HG03442 (cell line): ENCODE measurements around the gene IKZF3.
A peak's percentile ranks its signal among the peaks of the same experiment; 100 is the strongest.
"Not testable (repeated sequence)": the region's sequence is repeated elsewhere in the genome, so short reads cannot be mapped to it uniquely, and the experiment has no call there.

Experiments
- ATAC-seq: cut with Tn5 transposase; IDR thresholded peaks from one replicate; pipeline ENCODE4 v1.9.1; 2021; ENCODE audit warnings: mild to moderate bottlenecking, moderate library complexity; ENCODE audit not compliant: unreplicated experiment

IKZF3 gene

DNA sequence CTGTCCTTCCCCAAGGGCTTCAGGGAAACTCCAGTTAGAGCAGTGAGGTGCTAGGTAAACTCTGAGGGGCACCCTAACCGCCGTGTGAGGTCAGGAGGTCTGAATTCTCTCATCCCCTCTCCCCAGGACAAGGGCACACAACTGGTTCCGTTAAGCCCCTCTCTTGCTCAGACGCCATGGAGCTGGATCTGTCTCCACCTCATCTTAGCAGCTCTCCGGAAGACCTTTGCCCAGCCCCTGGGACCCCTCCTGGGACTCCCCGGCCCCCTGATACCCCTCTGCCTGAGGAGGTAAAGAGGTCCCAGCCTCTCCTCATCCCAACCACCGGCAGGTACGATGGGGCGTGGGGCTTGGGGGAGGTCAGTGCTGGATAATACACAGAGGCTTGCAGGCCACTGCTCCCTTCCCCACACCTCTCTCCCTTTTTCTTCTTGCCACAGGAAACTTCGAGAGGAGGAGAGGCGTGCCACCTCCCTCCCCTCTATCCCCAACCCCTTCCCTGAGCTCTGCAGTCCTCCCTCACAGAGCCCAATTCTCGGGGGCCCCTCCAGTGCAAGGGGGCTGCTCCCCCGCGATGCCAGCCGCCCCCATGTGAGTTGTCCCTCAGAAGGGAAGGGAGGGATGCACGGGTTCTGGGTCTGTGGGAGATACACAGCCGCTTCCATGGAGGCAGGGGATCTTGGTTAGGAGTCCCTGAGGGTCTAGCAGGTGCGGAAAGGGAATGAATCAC lies 121.8 kb downstream of the IKZF3 start:
- no peak for ATAC-seq

- ATAC-seq, result no peak
Observed at GRCh38 chr17:39740357-39741111, 123.6 kb downstream of the IKZF3 start.

DNA sequence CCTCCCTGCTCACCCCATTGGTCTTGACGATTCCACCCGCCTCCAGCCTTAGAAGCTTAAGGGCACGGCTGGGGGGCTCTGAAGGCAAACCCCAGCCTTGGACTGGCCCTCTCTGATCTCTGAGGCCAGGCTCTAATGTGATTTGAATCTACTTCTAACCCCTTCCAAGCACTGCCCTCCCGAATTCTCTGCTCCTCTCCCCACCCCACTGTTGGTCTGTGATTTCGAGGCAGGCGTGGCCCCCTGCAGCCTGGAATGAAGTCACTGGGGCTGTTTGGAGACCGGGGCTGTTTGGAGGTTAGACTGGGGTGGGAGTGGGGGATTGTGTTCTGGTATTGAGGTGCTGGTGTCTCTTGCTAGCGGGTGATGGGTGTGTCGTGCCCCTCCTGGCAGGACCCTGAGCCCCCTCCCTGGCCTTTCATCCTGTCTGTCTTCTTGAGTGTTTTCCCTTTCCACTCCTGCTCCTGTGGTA lies 124.2 kb downstream of the IKZF3 start:
- no peak for ATAC-seq

GRCh38 chr17:39738983-39739884 lies 124.9 kb downstream of the IKZF3 start:
- no peak for ATAC-seq

DNA sequence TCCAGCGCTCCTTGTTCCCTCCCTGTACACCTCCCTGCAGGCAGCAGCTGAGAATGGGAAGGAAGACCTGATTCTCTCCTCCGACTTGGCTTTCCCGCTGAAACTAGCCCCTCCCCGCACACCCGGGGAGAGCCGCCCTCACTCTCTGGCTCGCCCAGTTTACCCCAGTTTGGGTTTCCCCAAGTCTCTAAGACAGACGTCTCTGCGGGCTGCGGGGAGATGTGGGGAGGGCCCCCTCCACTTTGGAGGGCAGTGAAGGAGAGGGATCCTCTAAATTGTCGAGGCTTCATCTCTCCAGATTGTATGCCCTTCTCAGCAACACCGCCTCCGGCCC lies 125.6 kb downstream of the IKZF3 start:
- ATAC-seq, result no peak

GRCh38 chr17:39737760-39738567 lies 126.1 kb downstream of the IKZF3 start, which contains the start of gene GRB7:
Gene GRB7, plus strand, starts transcription at chr17:39737938. Its CDS starts 4,364 bp downstream, at chr17:39742302.
- no peak for ATAC-seq

DNA sequence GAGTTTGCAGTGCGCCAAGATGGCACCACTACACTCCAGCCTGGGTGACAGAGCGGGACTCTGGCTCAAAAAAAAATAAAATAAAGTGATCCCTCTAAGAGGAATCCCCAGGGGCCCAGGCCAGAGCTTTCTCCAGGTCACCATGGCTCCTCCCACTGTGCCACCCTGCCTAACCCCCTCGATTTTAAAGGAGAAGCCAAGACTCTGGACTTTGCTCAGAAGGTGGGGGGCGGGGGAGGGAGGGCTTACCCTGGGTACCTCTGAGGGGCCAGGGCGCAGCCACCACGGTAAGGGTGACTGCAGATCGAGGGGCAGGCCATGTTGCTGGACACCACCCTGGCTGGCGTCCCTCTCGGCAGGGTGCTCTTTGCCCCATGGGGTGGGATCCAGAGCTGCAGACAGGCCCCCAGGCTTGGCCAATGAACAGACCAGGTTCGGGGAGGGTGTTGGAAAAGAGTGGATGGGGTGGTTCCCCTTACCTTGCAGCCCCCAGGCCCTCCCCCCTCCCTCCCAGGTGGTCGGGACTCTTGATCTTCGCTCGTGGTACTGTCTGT lies 126.8 kb downstream of the IKZF3 start:
- no peak for ATAC-seq

GRCh38 chr17:39736319-39737165 lies 127.6 kb downstream of the IKZF3 start:
- ATAC-seq, result no peak

DNA sequence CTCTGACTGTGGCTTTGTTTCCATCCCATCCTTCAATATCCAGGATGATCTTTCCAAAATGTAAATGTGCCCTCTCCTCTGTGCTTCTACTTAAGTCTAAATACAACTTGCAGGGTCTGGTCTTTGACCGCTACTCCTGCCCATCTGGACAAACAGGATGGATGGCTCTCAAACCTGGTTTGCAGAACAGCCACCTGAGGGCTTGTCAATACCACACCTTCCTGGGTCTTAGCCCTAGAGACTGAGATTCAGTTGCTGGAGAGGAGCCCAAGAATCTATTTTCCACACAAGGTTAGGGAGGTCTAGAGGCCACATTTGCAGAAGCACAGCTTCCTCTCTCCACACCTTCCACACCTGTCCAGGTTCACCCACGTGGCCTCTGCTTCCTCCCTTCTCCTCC lies 128.2 kb downstream of the IKZF3 start:
- no peak for ATAC-seq

DNA sequence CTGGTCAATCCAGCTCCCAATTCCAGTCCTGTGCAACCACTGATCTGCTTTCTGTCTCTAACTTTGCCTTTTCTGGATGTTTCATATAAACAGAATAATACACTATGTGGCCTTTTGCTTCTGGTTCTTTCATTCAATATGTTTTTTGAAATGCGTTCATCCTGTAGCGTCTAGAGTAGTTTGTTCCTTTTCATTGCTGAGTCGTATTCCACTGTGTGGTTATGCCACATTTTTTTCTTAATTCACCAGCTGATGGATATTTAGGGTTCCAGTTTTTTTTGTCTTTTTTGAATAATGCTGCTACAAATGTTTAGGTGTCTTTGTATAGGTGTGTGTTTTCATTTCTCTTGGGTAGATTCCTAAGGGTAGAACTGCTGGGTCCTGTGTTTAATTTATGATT lies 131.5 kb downstream of the IKZF3 start:
- no peak for ATAC-seq

DNA sequence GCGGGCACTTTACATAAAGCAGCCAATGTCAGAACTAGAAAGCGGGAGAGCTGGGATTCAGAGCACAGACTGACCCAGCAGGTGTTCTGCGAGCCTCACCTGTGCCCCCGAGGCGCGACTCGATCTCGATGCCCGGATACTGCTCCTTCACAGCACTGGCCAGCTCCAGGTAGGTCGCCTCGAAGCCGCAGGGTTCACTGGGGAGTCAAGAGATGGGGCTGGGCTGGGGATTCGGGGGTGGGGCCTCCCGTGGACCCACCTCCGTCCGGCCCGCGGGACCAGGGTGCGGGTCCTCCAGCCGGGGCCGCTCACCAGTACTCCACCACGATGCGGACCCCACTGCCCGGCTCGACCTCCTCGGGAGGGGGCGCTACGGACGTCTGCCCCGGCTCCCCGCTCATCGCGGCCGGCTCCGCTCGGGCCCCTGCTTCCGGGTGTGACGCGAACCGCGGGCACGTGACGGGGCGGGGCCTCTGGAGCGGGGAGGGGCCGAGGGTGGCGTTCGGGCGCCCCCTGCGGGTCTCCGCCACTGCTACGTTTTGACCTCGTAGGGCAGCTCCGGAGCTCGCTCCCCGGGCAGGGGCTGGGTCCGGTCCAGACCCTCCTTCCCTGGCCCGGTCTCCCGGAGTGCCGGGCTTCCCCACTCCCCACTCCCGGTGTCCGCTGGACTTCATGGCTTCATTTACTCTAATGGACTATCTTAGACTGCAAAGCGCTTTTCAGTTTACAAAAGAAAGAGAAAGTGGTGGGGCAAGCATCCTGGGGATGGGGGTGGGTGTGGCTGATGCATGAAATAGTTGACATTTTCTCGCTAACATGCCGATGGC lies 133.8 kb downstream of the IKZF3 start, which contains the start of gene MIEN1:
Gene MIEN1, minus strand, starts transcription at position 438 of the 827 bp plus-strand sequence. Its CDS starts 37 bp downstream, at position 401.
- ATAC-seq, result peak; percentile 75

DNA sequence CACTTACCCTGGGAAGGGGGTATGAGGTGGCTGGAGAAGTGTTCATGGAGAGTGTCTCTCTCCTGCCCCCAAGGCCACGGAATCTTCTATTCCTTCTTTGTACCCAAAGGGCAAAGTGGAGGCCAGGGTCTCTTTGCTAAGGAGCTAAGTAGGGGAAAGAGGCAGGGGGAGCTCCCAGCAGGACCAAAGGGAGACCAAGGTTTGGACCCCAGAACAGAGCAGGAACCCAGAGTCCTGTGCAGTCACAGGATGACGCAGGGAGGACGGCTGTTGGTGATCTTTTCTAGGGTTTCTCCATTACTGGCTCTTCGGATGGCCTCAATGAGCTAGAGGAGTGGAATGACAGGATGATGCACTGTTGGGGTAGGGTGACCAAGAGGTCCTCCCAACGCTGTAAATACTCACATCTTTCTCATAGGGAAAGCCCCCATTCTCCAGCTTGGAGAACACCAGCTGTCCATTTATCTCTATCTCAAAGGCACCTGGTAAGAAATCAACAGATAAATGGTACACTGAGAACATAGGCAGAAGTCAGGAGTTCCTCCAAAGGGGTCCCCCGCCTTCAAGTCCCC lies 134.7 kb downstream of the IKZF3 start:
- no peak for ATAC-seq

DNA sequence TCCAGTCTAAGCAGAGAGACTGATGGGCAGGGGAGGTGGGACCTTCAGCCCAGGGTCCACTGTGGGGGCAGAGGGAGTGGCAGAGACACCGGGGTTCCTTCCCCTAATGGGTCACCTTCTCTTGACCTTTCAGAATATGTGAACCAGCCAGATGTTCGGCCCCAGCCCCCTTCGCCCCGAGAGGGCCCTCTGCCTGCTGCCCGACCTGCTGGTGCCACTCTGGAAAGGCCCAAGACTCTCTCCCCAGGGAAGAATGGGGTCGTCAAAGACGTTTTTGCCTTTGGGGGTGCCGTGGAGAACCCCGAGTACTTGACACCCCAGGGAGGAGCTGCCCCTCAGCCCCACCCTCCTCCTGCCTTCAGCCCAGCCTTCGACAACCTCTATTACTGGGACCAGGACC lies 136.6 kb downstream of the IKZF3 start:
- no peak for ATAC-seq

DNA sequence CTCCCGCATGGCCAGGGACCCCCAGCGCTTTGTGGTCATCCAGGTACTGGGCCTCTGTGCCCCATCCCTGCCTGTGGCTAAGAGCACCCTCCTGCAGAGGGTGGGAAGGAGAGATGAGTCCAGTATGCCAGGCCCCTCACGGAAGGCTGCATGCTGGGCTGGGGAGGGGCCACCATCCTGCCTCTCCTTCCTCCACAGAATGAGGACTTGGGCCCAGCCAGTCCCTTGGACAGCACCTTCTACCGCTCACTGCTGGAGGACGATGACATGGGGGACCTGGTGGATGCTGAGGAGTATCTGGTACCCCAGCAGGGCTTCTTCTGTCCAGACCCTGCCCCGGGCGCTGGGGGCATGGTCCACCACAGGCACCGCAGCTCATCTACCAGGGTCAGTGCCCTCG lies 137.5 kb downstream of the IKZF3 start:
- no peak for ATAC-seq

GRCh38 chr17:39725923-39726322 lies 138.2 kb downstream of the IKZF3 start:
- ATAC-seq, result not testable (repeated sequence)

DNA sequence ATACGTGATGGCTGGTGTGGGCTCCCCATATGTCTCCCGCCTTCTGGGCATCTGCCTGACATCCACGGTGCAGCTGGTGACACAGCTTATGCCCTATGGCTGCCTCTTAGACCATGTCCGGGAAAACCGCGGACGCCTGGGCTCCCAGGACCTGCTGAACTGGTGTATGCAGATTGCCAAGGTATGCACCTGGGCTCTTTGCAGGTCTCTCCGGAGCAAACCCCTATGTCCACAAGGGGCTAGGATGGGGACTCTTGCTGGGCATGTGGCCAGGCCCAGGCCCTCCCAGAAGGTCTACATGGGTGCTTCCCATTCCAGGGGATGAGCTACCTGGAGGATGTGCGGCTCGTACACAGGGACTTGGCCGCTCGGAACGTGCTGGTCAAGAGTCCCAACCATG lies 139.4 kb downstream of the IKZF3 start:
- ATAC-seq, result no peak

- no peak for ATAC-seq
Observed at GRCh38 chr17:39722965-39723848, 140.9 kb downstream of the IKZF3 start.
